Smooth muscle cell (in vitro differentiated cells): Measurements from ENCODE around the gene CCDC88C. TPM values are rescaled to one million over a fixed set of nuclear protein-coding genes. Genes with fewer than 3 reads are reported as not detected.

Source experiments
- DNase-seq: peaks from one replicate; lab custom pipeline; 2025; ENCODE audit not compliant: unreplicated experiment; lab: John Stamatoyannopoulos, UW
- H2AFZ ChIP-seq: fragments of 200-600 bp; sonication (generic); 2 replicates; pipeline ENCODE4 v1.6.0; 2016; ENCODE audit warnings: antibody characterized with exemption, low read depth, mild to moderate bottlenecking
- H3F3A ChIP-seq: fragments of 200-600 bp; sonication (generic); 2 replicates; pipeline ENCODE4 v1.6.0; 2017; ENCODE audit warnings: antibody characterized with exemption, low read depth
- H3K27ac ChIP-seq: fragments of 200-600 bp; sonication (generic); 2 replicates; pipeline ENCODE4 v1.5.1; 2016; ENCODE audit warnings: low read depth, mild to moderate bottlenecking
- H3K27me3 ChIP-seq: fragments of 200-600 bp; sonication (generic); 2 replicates; pipeline ENCODE4 v1.6.1; 2016; ENCODE audit warnings: low read depth, mild to moderate bottlenecking
- H3K36me3 ChIP-seq: fragments of 200-600 bp; sonication (generic); 2 replicates; pipeline ENCODE4 v1.5.1; 2016; ENCODE audit warnings: low read depth
- H3K4me1 ChIP-seq: fragments of 200-600 bp; sonication (generic); 2 replicates; pipeline ENCODE4 v1.5.1; 2016; ENCODE audit warnings: low read depth
- H3K4me2 ChIP-seq: fragments of 200-600 bp; sonication (generic); 2 replicates; pipeline ENCODE4 v1.6.0; 2016; ENCODE audit warnings: mild to moderate bottlenecking
- H3K4me3 ChIP-seq: fragments of 200-600 bp; sonication (generic); 2 replicates; pipeline ENCODE4 v1.5.1; 2016; ENCODE audit warnings: mild to moderate bottlenecking
- H3K79me2 ChIP-seq: fragments of 200-600 bp; sonication (generic); 2 replicates; pipeline ENCODE4 v1.6.0; 2016; ENCODE audit warnings: low read depth, mild to moderate bottlenecking
- H3K9ac ChIP-seq: fragments of 200-600 bp; sonication (generic); 2 replicates; pipeline ENCODE4 v1.6.0; 2016; ENCODE audit warnings: low read depth
- H3K9me3 ChIP-seq: fragments of 200-600 bp; sonication (generic); replicated peaks from 2 replicates; pipeline ENCODE4 v1.5.1; 2016; ENCODE audit warnings: low read depth
- H4K20me1 ChIP-seq: fragments of 200-600 bp; sonication (generic); 2 replicates; pipeline ENCODE4 v1.6.0; 2016; ENCODE audit warnings: low read depth
- CTCF ChIP-seq: fragments of 200-600 bp; sonication (generic); IDR thresholded peaks from 2 replicates; pipeline ENCODE4 v1.5.1; 2017; ENCODE audit warnings: borderline replicate concordance, mild to moderate bottlenecking, antibody characterized with exemption; ENCODE audit not compliant: insufficient read depth, poor library complexity, severe bottlenecking
- WGBS: methylation state at CpG from one replicate; pipeline ENCODE4 v1.1.7; 2016; ENCODE audit warnings: low lambda C conversion rate; 5-methylcytosine and 5-hydroxymethylcytosine counted together
- polyA plus RNA-seq: library from polyadenylated mRNA; unstranded; fragments of >200 nt; fragmentation: Nextera tagmentation; extraction: Ambion mirVana; gene quantifications from 2 replicates; pipeline ENCODE4 v1.2.1, GENCODE V29; 2016
- total RNA-seq: library from RNA; depleted of rRNA; stranded (reverse); fragments of >200 nt; gene quantifications from 2 replicates; pipeline ENCODE4 v1.2.3, GENCODE V29; 2014

Gene CCDC88C
- total and polyA plus RNA-seq, 2 experiments from 2014 or later = 1.1 TPM; not detected in 1

GRCh38 chr14:91354221-91354916 is 63.3 kb downstream of the CCDC88C start:
- no peak overlapping the region for H2AFZ ChIP-seq
- H3K79me2 ChIP-seq = no peaks in the 10 kb centered on the region
- H3K36me3 ChIP-seq = no peaks in the 10 kb centered on the region
- H3K4me3 ChIP-seq = no peak overlapping the region
- no peak overlapping the region for H3K4me2 ChIP-seq
- H3K4me1 ChIP-seq = peaks cover 16% of the 10 kb centered on the region
- H3F3A ChIP-seq = no peaks in the 10 kb centered on the region
- no peak overlapping the region for H3K9ac ChIP-seq
- 82% methylated on average over 14 of the region's 14 CpGs for WGBS
- peaks cover 71% of the 10 kb centered on the region for H3K27me3 ChIP-seq
- no peak overlapping the region for H3K27ac ChIP-seq
- DNase-seq = no peak
- no peaks in the 10 kb centered on the region for H4K20me1 ChIP-seq
- TF ChIP-seq CTCF = no peak
- H3K9me3 ChIP-seq = no peaks in the 10 kb centered on the region

- Histone ChIP-seq H3K9ac (no peak overlapping the region), H3K4me1 (peaks cover 22% of the 10 kb centered on the region), H3K4me3 (no peak overlapping the region), H3K9me3 (no peaks in the 10 kb centered on the region), H3K36me3 (no peaks in the 10 kb centered on the region), H3K27ac (no peak overlapping the region), H3F3A (no peaks in the 10 kb centered on the region), H2AFZ (no peak overlapping the region), H3K79me2 (no peaks in the 10 kb centered on the region), H3K4me2 (no peak overlapping the region), H3K27me3 (peaks cover 67% of the 10 kb centered on the region), H4K20me1 (no peaks in the 10 kb centered on the region)
- 93% methylated on average over 17 of the region's 17 CpGs for WGBS
- no peak for DNase-seq
- TF ChIP-seq CTCF = no peak
These were observed 64.6 kb downstream of the CCDC88C start for GRCh38 chr14:91352728-91353692.

- DNase-seq = no peak
- H3K27ac ChIP-seq = no peak overlapping the region
- peaks cover 60% of the 10 kb centered on the region for H3K27me3 ChIP-seq
- H3F3A ChIP-seq = no peaks in the 10 kb centered on the region
- H2AFZ ChIP-seq = no peak overlapping the region
- no peak for TF ChIP-seq CTCF
- WGBS = 80% methylated on average over 19 of the region's 19 CpGs
- H3K79me2 ChIP-seq = no peaks in the 10 kb centered on the region
- H3K4me2 ChIP-seq = no peak overlapping the region
- no peak overlapping the region for H3K9ac ChIP-seq
- H3K4me3 ChIP-seq = no peak overlapping the region
- no peaks in the 10 kb centered on the region for H4K20me1 ChIP-seq
- H3K9me3 ChIP-seq = no peaks in the 10 kb centered on the region
- no peaks in the 10 kb centered on the region for H3K36me3 ChIP-seq
- peaks cover 22% of the 10 kb centered on the region for H3K4me1 ChIP-seq
These were observed 65.6 kb downstream of the CCDC88C start for GRCh38 chr14:91352053-91352452.
